A673 (cell line): ENCODE measurements around the gene FCHSD2.

ENCODE experiments used
- EZH2 ChIP-seq: fragments of 200-600 bp; sonication (generic); IDR thresholded peaks from 2 replicates; pipeline ENCODE4 v1.6.1; 2017; ENCODE audit warnings: borderline replicate concordance, low read depth, mild to moderate bottlenecking, mixed read lengths, antibody characterized with exemption, low read length; ENCODE audit not compliant: poor library complexity, severe bottlenecking
- TF ChIP-seq, protein P1 (sequence below): fragments of 300-800, 200-600 bp; sonication (generic); conservative IDR thresholded peaks from 2 replicates; pipeline ENCODE4 v1.5.1; 2017; ENCODE audit warnings: low read depth, mild to moderate bottlenecking, antibody characterized with exemption, low read length, moderate library complexity, mixed read lengths

DNA sequence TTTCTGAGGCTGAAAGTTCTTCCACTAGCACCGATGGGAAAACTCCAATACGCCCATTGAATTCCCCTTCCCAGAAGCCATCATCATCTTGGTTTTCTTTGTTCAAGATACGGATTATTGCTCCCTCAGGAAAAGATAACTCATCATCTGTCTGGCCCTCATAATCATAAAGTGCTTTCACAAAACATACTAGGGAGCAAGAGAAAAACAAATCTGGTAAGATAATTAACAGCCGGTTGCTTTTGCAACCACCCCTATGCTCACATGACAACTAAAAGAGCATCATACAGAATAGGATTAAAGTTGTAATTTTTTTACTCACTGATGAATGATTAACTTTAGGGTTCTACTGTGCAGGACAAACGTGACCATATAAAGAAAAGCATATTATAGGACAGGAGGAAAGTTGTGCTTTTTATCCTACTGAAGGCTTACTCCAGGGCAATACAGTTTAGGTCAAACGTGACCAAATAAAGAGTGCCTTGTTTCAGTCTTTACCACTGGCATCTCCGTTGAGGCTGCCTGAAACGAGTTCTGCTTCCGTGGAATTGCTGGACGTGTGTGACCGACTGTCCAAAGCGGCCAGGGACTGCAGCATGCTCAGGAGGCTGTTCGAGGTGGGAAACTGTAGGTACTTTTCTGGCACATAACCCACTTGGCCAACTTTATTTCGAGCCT lies 299.3 kb downstream of the FCHSD2 start:
- TF ChIP-seq, protein P1, sequence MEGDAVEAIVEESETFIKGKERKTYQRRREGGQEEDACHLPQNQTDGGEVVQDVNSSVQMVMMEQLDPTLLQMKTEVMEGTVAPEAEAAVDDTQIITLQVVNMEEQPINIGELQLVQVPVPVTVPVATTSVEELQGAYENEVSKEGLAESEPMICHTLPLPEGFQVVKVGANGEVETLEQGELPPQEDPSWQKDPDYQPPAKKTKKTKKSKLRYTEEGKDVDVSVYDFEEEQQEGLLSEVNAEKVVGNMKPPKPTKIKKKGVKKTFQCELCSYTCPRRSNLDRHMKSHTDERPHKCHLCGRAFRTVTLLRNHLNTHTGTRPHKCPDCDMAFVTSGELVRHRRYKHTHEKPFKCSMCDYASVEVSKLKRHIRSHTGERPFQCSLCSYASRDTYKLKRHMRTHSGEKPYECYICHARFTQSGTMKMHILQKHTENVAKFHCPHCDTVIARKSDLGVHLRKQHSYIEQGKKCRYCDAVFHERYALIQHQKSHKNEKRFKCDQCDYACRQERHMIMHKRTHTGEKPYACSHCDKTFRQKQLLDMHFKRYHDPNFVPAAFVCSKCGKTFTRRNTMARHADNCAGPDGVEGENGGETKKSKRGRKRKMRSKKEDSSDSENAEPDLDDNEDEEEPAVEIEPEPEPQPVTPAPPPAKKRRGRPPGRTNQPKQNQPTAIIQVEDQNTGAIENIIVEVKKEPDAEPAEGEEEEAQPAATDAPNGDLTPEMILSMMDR = no peak
- no peak for TF ChIP-seq EZH2
